Islet precursor cell (in vitro differentiated cells): ENCODE results near the gene KIF18B.

Experiments used
- DNase-seq: peaks from one replicate; pipeline ENCODE4 v3.0.0-alpha.2; 2018

KIF18B gene

DNA sequence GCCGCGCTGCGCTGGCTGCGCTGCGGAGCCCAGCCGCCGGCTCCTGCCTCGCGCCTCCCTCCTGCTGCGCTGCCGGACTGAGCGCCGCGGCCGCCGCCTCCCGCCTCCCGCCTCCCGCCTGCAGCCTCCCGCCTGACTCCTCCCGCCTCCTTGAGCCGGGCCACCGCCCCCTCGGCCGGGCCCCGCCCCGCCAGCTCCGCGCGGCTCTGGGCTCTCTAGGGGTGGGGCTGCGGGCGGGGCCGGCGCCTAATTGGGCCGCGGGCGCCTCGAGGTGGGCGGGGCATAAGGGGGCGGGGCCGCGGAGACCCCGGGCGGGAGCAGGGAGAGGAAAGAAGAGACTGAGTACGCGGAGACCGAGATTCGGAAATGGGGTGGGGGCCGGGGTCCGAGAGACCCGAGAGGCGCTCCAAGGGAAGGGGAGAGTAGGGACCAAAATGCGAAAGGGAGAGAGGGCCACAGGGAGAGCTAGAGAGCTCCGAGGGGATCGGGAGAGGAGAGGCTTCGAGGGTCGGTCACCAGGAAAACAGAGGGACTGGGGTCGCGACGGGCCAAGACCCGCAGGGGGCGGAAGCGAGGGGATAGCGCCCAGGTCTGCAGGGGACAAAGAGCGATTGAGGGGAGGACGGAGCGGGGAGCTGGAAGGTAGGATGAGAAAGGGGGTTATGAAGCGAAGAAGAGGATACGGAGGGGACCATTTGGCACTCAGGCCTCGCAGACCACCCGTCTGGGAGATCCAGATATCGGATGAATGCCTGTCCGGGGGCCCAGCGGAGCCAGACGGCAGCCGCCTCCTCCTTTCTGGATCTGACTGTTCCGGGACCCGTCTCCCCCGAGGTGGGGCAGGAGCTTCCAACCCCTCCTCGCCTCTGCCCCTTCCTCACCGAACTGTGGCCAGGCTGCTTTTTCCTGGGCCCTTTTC is 20.9 kb upstream of the KIF18B start, which contains the start of gene C1QL1:
Gene C1QL1, minus strand, starts transcription at position 79 of the 919 bp plus-strand sequence. CDS start 255 bp downstream, outside the sequence.
- peak; percentile 98 for DNase-seq

DNA sequence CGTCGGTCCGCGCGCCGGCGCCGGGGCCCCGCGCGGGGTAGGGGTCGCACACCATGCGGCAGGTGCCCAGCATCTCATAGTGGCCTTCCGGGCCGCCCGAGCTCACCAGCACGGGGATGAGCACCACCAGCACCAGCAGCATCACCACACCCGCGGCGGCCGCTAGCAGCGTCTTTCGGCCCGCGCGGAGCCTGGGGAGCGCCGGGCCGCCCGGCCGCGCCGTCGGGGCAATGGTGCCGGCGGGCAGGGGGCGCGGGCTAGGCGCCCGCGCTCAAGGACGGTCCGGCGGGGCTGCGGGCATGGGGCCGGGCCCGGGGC is 20.3 kb upstream of the KIF18B start:
- no peak for DNase-seq

DNA sequence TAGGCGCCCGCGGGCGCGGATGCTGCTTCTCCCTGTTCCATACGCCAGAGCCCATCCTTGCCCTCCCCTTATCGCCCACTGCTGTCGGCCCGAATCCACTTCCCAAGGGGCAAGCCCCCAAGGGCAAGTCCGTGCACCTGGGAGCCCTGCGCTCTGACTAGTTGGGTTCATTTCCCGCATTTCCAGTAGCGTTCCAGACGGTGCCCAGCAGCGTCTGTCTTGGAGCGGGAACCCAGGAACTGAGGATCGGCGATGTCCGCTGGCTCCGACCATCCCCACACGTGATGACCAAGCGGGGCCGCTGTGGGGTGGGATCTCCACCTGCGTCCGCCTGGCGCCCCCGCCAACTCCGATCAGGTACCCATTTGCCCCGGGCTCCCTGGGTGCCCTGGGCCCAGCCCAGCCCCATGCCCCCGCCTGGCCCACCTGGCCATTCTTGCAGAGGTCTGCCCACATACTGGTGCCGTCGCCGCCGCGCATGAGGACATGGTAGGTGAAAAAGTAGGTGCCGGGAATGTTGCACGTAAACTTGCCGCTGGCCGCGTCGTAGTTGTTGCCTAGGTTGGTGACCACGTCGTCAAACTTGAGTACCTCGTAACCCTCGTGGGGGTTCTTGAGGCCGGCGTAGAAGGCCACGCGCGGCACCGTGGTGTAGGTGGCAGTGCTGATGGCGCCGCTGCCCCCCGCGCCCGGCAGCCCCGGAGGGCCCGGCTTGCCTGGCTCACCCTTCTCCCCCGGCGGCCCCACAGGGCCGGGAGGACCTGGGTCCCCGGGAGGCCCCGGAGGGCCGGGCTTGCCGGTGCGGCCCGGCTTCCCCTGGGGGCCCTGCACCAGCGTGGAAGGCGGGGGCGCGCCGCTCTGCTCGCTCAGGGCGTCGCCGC is 19.7 kb upstream of the KIF18B start:
- DNase-seq: peak; percentile 58

- DNase-seq: peak; percentile 49
These were observed 18.9 kb upstream of the KIF18B start for GRCh38 chr17:44966348-44967025.

GRCh38 chr17:44965481-44966234 is 18.1 kb upstream of the KIF18B start:
- no peak for DNase-seq

DNA sequence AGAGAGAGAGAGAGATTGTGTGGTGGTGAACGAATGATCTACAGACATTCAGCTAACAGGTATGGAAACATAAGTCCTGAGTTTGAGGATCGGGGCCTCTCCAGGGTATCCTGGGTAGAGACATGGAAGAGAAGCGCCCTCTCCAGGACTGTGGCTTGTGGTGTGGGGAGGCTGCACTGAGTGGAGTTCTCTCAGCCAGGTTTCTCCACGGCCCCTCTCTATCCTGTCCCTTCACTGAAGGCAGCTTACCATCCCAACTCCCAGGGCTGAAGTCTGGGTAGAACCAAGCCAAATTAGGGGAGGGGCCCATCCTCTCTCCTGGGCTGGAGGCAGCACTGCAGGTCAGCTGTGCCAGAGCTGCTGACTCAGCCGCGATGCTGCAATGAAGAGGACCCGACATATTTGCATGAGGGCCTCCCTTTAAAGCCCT is 14.4 kb upstream of the KIF18B start:
- peak; percentile 78 for DNase-seq

DNA sequence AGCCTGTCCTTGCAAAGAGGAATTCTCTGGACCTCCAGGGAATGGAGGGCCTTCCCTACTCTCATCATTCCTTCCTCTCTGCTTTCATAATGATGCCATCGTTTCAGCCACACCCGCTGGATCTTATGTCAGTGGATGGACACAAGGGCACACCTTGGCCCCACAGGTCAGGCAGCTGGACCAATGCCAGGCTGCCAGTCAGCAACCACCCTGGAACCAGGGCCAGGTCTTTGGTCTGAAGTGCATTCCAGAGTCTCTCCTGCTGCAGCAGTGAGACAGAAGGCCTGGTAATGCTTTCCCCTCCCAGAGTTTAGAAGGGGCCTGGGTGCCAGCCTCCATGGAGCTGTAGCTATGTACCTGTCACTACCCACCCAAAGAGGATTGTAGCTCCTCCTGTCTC is 13.1 kb upstream of the KIF18B start:
- no peak for DNase-seq

- DNase-seq: peak; percentile 62
These were observed 12.4 kb upstream of the KIF18B start for GRCh38 chr17:44959821-44960531.

GRCh38 chr17:44956998-44957981 is 9.7 kb upstream of the KIF18B start:
- DNase-seq: no peak

DNA sequence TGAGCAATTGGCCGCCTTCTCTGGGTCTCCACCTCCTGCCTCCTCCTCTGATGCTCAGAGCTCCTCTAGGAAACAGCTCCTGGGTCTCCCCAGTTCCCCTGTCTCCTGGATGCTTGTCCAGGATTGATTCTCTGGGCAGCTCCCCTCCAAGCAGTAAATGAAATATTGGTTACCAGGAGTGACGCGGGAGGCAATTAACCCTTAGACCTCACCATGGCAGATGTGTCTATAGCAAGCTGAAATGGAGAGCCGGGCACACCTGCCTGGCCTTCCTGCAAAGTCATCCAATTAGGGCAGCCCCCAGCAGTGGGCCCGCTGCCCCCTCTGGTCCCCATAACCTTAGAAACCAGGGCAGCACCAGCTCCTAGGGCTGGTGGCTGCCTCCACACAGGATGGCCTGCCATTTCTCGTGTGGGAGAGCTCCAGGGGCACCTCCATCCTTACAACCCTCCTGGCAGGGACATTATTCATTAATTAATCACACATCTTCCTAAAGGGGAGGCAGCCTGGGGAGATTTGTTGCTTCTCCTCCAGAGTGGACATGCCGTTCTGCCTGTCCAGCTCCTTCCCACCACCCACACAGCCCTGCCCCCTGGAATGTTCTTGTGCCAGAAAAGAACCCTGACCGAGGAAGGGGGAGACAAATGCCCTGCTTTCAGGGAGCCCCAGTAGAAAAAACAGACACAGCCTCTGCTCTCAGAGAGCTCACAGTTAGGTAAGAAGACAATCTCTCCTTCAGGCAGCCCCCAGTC is 8.3 kb upstream of the KIF18B start:
- no peak for DNase-seq

GRCh38 chr17:44952946-44953475 is 5.4 kb upstream of the KIF18B start:
- DNase-seq: peak; percentile 51

DNA sequence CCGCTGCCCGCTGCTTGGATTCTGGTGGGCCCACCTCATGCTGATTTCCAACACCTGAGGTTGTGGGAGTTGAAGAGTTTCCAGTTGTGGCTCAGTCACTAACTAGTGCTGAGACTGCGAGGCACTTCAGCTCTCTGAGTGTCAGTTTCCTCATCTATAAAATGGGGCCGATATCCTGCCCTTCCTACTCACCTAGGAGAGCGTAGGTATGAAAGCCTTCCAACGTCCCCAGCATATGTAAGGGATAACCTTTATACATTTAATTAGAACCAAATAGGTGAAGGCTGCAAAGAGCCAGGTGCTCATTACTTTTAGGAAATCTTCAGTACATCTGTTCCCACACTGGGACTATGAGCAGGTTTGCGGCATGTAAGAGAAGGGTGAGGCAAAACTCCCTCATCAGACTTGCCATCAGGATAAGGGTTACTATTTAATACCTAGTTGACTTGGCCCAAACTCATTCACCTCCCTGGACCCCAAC is 782 bp upstream of the KIF18B start:
- no peak for DNase-seq

DNA sequence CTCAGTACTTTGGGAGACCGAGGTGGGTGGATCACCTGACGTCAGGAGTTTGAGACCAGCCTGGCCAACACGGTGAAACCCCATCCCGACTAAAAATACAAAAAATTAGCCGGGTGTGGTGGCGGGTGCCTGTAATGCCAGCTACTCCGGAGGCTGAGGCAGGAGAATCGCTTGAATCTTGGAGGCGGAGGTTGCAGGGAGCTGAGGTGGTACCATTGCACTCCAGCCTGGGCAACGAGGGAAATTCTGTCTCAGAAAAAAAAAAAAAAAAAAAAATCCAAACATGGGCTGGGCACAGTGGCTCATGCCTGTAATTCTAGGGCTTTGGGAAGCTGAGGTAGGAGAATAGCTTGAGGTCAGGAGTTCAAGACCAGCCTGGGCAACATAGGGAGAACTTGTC is 1.9 kb downstream of the KIF18B start:
- DNase-seq: peak; percentile 7

- DNase-seq: no peak
These were observed 5.1 kb downstream of the KIF18B start for GRCh38 chr17:44942456-44942855.

DNA sequence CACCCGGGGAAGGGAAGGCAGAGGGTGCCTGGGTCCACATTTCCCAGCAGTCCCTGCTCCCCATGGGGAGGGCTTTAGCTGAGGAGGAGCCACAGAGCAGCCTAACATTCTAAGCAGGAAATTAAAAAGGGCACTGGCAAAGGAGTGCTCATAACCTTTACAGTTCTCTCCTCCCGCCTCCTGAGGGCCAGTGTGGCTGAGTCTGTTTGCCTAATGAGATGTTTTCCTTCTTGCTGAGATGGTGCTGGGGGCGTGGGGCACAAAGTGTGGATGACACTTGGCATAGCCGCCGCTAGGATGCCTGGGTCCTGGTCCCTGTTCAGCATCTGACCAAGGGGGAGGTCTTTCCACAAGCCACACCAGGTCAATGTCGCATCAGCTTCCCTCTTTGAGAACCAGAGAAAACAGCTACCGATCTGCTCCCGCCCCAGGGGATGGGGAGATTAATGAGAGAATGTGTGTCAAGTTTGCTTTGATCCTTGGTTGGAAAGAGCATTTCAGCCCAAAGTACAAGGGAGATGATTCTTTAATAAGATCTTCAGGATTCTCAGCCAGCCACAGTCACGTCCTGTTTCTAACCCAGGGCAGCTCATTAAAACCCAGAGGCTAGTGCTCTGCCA is 5.8 kb downstream of the KIF18B start:
- DNase-seq: peak; percentile 64

- no peak for DNase-seq
These were observed 6.8 kb downstream of the KIF18B start for GRCh38 chr17:44940768-44941167.

DNA sequence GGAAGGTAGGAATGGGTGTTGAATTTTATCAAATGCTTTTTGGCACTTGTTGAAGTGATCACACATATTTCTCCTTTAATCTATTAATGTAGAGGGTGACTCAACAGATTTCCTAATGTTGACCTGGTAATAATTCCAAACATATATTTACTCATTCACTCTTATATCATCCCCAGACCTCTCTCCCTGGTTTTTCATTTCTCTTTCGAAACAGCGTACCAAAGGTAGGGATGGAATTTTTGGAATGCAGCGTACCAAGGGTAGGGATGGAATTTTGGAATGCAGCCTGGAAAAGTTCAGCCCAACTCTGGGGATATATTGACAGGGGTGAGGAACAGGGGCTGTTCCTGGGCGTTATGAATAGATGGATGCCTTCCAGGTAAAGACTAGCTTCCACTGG is 7.3 kb downstream of the KIF18B start:
- DNase-seq: peak; percentile 79

GRCh38 chr17:44935116-44935515 is 12.5 kb downstream of the KIF18B start:
- no peak for DNase-seq

GRCh38 chr17:44934745-44935105 is 12.8 kb downstream of the KIF18B start:
- no peak for DNase-seq
